AG04449 (cell line): ENCODE data around the gene MYO1G.
"Not testable (repeated sequence)": the region's sequence is repeated elsewhere in the genome, so short reads cannot be mapped to it uniquely, and the experiment has no call there.

ENCODE experiments used
- CTCF ChIA-PET: fragments of 350-600 bp; formaldehyde crosslinking; extraction: SDS; loops from one replicate; lab custom pipeline; 2021; ENCODE audit warnings: antibody characterized with exemption; lab: Yijun Ruan, JAX
- POLR2A ChIA-PET: fragments of 400-600, 350-600 bp; formaldehyde crosslinking; extraction: SDS; loops from one replicate; lab custom pipeline; 2020; ENCODE audit warnings: antibody characterized with exemption, inconsistent platforms; lab: Yijun Ruan, JAX
- DNase-seq: peaks from one replicate; pipeline ENCODE4 v3.0.0-alpha.2; 2010; ENCODE audit warnings: low read depth, low spot score
- H3K4me3 ChIP-seq: 2 replicates; pipeline ENCODE4 v1.5.1; 2011; ENCODE audit warnings: low read depth, mild to moderate bottlenecking, control low read depth, low read length
- TF ChIP-seq, protein P1 (sequence below): IDR thresholded peaks from one replicate; pipeline ENCODE4 v1.5.1; 2011; ENCODE audit warnings: mild to moderate bottlenecking, moderate library complexity, low read length, control low read depth, inconsistent platforms; ENCODE audit not compliant: insufficient read depth; ENCODE audit errors: missing control alignments

The MYO1G gene

DNA sequence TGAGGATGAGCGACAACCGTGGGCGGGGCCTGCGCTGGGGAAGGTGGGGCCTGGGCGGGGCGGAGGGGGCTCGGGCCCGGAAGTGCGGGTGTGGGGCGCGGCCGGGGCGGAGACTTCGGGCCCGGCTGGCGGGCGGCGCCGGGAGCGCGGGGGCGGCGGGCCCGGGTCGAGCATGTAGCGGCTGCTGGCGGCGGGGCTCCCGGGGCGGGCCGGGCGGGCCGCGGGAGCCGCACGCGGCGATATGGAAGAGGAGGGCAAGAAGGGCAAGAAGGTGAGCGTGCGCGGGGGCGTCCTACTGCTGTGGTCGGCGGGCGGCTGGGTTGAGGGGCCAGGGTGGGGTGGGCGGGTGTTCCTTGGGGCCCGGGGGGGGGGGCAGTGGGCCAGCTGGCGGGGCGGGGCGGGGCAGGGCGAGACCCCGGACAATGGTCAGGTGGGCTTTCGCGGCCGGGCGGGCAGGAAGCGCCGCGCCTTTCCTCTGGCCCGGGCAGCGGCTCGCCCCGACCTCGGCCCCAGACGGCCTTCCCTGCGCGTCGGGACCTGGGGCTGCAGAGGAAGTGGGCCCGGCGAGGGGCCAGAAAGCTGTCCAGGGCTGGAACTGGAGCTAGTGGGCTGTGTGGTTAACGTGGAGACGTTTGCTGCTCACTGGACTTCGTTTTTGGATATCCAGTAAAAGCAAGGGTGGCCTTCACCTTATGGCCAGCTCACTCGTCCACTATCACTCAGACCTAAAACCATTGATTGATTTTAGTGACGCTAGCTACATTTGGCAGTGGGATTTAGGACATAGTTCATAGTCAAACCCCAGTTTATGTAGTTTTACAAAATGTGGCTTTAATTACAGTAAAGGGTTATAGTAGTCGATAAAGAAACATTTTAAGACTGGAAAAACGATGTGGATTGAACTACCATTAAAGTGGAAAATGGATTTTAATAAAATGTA lies 21.5 kb upstream of the MYO1G start, which contains the start of gene CCM2:
TSS of gene CCM2 (plus strand) at position 109 of the 940 bp plus-strand sequence. CDS start at position 242, 133 bp downstream.
- peak within 1 kb of the TSS; percentile 73 for H3K4me3 ChIP-seq
- POLR2A ChIA-PET = interaction anchor here (0.8 to 2.0 kb wide), 5 partner anchors 15 to 115 kb away, joined by 3 to 4 read pairs (median 3); partner anchors contain the start of gene PURB
- no peak for DNase-seq
- TF ChIP-seq, protein P1, sequence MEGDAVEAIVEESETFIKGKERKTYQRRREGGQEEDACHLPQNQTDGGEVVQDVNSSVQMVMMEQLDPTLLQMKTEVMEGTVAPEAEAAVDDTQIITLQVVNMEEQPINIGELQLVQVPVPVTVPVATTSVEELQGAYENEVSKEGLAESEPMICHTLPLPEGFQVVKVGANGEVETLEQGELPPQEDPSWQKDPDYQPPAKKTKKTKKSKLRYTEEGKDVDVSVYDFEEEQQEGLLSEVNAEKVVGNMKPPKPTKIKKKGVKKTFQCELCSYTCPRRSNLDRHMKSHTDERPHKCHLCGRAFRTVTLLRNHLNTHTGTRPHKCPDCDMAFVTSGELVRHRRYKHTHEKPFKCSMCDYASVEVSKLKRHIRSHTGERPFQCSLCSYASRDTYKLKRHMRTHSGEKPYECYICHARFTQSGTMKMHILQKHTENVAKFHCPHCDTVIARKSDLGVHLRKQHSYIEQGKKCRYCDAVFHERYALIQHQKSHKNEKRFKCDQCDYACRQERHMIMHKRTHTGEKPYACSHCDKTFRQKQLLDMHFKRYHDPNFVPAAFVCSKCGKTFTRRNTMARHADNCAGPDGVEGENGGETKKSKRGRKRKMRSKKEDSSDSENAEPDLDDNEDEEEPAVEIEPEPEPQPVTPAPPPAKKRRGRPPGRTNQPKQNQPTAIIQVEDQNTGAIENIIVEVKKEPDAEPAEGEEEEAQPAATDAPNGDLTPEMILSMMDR = no peak
- CTCF ChIA-PET = interaction anchor here (0.6 to 1.4 kb wide), 3 partner anchors 11 to 136 kb away, joined by 3 to 4 read pairs (median 4); no protein-coding TSS in a partner anchor

DNA sequence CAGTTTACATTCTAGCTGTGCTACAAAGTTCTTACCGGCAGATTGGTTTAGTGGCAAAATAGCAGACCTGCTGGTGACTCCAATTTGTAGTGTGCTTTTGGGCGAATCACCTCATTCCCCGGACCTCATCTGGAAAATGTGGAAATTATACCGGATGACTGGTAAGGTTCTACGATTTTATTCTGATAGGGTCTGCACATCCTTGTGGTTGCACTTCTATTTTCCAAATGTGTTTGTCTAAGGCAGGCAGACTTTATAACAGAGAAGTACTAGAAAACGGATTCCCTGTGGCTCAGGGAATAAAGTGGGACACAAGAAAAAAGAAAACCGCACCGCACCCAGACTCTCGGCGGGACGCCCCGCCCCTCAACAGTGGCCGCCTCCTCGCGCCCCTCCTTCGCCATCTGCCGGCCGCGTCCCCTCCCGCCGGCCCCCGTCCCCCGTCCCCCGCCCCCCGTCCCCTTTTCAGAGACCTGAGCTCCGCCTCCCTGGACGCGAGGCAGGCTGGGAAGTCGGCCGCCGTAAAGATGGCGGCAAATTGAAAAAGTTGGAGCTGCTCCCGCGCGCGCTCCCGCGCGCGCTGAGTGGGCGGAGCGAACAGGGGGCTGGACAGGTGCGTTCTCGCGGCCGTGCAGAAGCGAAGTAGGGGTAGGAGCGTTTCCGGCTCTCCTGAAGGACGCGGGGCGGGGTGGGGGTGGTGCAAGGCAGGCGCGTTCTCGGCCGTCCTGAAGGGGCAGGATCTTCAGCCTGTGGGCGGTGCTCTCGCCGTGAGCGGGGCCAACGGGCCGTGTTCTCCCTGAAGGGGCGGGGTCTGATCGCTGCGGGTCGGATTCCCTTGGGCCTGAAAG lies 20.7 kb upstream of the MYO1G start:
- ChIA-PET POLR2A (interaction anchor here (0.6 to 2.0 kb wide), 4 partner anchors 14 to 93 kb away, joined by 3 to 4 read pairs (median 4); no protein-coding TSS in a partner anchor), CTCF (interaction anchor here (1.4 to 1.9 kb wide), 2 partner anchors 10 to 14 kb away, joined by 4 to 9 read pairs; no protein-coding TSS in a partner anchor)
- TF ChIP-seq, protein P1 = peak; percentile 4
- H3K4me3 ChIP-seq = peak overlapping the region; percentile 65
- peak; percentile 88 for DNase-seq

DNA sequence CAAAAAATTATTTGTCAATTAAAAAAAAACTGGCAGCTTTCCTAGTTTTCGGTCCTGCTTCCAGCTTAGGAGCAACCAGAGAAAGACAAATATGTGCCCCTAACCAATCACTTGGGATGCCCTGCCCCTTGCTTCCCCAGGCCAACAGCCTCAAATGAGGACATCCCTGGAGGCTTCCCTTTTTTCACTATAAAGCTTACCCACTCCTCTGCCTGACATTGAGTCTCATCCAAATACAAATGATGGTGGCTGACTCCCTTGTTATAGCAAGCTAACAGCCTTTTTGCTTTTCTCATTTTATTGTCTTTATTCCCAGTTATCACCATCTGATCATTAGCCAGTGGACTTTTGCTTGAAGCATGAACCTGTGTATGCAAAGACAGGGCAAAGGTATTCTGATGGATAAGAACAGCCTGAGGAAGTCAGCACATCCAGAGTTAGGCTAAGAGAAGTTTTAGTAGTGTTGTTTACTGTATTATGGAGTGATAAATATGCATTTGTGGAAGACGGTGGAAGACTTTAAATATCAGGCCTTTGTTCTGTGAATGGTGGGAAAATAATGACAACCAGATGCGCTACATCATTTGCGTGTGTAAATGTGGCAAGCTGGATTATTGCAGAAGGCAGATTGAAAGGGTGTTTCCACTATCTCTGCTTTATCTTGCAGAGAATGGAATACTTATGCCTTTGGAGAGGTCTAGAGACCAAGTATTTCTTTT lies 19.5 kb upstream of the MYO1G start:
- ChIA-PET POLR2A (interaction anchor here (0.7 kb wide), 1 partner anchor 21 kb away, joined by 4 read pairs; no protein-coding TSS in a partner anchor), CTCF (interaction anchor here (1.4 to 1.9 kb wide), 2 partner anchors 9 to 12 kb away, joined by 4 to 9 read pairs; no protein-coding TSS in a partner anchor)
- no peak for DNase-seq
- no peak overlapping the region for H3K4me3 ChIP-seq
- TF ChIP-seq, protein P1 = no peak

DNA sequence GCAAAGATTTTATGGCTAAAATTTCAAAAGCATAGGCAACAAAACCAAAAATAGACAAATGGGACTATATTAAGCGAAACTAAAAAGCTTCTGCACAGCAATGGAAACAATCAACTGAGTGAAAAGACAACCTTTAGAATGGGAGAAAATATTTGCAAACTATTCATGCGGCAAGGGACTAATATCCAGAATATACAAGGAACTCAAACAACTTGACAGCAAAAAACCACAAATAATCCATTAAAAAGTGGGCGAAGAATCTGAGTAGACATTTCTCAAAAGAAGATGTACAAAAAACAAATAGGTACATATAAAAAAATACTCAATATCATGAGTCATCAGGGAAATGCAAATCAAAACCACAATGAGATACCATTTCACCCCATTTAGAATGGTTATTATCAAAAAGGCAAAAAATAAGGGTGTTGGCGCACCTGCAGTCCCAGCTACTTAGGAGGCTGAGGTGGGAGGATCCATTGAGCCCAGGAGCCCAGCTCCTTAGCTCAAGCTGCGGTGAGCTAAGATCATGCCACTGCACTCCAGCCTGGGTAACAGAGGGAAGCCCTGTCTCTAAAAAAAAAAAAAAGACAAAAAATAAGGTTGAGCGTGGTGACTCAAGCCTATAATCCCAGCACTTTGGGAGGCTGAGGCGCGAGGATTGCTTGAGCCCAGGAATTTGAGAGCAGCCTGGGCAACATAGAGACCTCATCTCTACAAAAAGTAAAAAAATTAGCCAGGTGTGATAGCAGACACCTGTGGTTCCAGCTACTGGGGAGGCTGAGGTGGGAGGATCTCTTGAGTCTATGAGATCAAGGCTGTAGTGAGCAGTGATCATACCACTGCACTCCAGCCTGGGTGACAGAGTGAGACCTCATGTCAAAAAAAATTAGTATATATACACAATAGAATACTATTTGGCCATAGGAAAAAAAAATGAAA lies 17.0 kb upstream of the MYO1G start:
- no peak overlapping the region for H3K4me3 ChIP-seq
- POLR2A ChIA-PET = no interaction called here
- DNase-seq = no peak
- CTCF ChIA-PET = interaction anchor here (0.9 to 1.0 kb wide), 2 partner anchors 21 to 264 kb away, joined by 3 read pairs; no protein-coding TSS in a partner anchor
- TF ChIP-seq, protein P1 = no peak

DNA sequence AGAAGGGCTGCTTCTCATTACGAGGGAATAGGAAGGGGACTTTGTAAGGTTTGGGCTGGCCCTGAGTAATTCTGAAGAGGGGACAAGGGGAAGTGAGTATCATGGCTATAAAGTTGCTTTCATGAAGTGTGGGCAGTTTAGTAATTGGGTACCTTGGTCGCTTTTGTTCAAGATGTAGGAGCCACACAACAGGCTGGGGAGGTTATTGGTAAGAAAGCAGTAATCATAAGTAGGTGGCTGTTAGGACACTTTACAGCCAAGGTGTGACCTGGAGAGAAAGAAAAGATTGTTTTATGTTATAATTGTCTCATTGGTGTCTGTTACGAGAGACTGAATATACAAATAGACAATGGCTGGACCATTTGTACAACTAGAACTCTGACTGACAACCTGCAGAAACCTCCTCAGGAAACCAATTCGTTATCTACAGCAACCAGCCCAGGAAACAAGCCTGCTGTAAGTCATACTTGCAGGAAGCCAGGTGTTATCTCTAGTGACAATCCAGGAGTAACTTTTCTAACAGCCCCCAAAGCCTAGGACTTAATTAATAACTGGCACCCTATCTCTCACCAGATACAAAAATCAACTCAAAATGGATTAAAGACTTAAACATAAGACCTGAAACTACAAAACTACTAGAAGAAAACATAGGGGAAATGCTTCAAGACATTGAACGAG lies 16.2 kb upstream of the MYO1G start:
- no peak for DNase-seq
- no peak overlapping the region for H3K4me3 ChIP-seq
- POLR2A ChIA-PET = no interaction called here
- TF ChIP-seq, protein P1 = no peak
- CTCF ChIA-PET = no interaction called here

DNA sequence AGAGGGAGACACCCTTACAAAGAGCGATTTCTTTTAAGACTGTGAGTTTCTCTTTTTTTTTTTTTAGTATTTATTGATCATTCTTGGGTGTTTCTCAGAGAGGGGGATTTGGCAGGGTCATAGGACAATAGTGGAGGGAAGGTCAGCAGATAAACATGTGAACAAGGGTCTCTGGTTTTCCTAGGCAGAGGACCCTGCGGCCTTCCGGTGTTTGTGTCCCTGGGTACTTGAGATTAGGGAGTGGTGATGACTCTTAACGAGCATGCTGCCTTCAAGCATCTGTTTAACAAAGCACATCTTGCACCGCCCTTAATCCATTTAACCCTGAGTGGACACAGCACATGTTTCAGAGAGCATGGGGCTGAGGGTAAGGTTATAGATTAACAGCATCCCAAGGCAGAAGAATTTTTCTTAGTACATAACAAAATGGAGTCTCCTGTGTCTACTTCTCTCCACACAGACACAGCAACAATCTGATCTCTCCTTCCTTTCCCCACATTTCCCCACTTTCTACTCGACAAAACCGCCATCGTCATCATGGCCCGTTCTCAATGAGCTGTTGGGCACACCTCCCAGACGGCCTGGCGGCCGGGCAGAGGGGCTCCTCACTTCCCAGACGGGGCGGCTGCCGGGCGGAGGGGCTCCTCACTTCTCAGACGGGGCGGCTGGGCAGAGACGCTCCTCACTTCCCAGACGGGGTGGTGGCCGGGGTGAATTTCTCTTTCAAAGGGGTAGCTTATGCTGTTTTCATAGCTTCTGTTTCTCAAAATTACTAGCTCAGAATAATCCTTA lies 13.4 kb upstream of the MYO1G start:
- H3K4me3 ChIP-seq, DNase-seq, POLR2A ChIA-PET, CTCF ChIA-PET: not testable (repeated sequence)
